UCSD-AML1 (cell line): ENCODE measurements around the gene SNU13.
"Not testable (repeated sequence)": the region's sequence is repeated elsewhere in the genome, so short reads cannot be mapped to it uniquely, and the experiment has no call there.

Experiments used
- DNase-seq: peaks from one replicate; lab custom pipeline; 2025; ENCODE audit not compliant: unreplicated experiment; lab: John Stamatoyannopoulos, UW

SNU13 gene

DNA sequence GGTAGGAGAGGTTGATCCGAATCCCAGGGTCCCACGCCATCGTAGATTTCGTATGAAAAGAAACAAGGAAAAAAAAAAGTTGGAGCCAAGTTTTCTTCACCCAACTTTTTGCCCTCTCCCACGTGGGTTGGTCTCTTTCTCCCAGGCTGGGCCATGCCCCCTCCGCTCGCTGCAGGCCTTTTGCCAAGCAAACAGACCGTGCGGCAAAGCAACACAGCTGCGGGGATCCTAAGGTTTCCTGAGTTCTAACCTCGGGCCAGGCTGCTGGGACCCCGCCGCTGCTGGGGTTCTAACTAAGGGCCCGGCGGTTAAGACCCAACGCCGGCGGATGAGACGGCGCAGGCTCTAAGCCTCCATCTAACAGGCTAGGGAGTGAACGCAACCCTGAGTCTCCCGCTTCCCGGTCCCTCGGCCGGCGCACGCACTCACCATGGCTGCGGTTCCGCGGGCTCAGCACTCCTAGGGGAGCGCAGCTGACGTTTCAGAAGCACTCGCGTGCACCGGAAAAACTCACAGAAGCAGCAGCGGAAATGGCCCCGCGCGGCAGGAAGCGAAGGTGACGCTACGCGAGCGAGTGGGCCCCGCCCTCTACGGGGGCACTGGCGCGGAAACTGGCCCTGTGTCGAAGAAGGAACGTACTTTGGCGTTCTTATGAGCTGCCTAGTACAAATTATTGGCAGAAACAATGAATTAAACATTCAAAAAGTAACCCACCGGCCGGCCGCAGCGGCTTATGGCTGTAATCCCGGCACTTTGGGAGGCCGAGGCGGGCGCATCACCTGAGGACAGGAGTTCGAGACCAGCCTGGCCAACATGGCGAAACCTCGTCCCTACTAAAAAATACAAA lies at the start of gene SNU13:
Gene SNU13 (minus strand): TSS at position 503 of the 847 bp plus-strand sequence. CDS start 71 bp downstream, at position 432.
- peak; percentile 93 for DNase-seq

GRCh38 chr22:41733241-41733640 lies 44.6 kb upstream of the SNU13 start:
- DNase-seq: not testable (repeated sequence)

DNA sequence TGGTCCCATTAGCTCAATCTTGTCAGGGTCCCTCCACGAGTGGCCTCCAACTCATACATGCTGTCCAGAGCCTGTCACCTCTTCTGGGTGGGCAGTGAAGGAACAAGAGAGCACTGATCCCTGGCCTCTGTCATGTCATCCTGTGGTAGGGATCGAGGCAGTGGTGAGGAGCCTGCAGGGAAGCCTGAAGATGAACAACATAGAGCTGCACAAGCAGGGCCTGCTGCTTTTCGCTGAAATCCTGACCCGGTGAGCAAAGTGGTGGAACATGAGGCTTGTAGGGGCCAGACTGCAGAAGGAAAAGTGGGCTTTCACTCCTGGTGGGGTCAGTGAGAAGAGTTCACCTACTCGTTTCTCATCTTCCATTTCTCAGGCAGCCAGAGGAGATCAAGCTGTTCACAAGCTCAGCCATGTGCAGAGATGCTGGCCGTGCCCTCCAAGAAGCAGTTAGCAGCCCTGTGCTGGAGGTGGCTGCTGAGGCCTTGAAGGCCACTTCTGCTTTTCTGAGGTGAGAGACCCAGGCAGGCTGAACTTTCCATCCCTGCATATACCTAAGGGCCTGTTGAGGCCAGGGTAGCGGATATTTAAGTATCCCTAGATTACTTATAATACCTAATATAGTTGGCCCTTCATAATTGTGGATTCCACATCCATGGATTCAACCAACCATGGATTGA lies 43.6 kb upstream of the SNU13 start:
- DNase-seq: no peak

DNA sequence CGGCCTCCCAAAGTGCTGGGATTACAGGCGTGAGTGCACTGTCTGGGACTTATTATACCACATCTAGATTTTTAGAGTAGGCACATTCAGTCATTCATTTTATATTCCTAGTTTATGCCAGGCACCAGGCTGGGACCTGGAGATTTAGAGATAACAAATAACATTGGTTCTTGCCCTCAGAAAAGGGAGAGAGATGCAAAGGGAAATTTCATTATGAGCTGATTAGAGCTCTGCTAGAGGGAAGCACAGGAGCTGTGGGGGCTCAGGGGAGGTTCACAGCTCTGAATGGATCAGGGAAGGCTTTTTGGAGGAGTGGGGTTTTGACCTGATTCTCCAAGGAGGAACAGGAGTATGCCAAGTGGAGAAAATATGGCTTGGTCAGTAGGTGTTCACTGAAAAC lies 42.9 kb upstream of the SNU13 start:
- no peak for DNase-seq

DNA sequence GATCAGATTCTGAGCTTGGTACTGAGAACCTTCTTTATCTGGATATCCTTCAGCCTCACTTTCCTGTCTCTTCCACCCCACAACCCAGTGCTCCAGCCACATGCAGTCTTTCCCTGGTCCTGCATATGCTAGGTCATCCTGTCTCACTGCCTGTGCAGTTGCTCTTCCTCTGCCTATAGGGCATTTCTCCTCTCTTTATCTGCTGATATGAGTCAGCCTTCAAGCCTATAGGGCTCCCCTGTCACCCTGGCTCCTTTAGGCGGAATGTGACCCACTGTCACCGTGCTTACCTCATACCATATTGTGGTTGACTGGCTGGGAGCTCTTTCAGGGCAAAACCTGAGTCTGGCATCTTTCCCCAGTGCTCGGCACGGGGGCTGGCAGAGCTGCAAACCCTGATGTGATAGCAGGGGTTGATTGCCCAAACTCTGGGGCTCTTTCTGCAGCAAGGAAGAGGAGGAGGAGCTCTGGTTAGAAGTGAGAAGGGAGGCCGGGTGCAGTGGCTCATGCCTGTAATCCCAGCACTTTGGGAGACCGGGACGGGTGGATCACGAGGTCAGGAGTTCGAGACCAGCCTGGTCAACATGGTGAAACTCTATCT lies 36.9 kb upstream of the SNU13 start:
- DNase-seq: no peak

GRCh38 chr22:41722496-41722895 lies 33.8 kb upstream of the SNU13 start:
- DNase-seq: no peak

GRCh38 chr22:41713004-41713403 lies 24.3 kb upstream of the SNU13 start:
- DNase-seq: no peak

DNA sequence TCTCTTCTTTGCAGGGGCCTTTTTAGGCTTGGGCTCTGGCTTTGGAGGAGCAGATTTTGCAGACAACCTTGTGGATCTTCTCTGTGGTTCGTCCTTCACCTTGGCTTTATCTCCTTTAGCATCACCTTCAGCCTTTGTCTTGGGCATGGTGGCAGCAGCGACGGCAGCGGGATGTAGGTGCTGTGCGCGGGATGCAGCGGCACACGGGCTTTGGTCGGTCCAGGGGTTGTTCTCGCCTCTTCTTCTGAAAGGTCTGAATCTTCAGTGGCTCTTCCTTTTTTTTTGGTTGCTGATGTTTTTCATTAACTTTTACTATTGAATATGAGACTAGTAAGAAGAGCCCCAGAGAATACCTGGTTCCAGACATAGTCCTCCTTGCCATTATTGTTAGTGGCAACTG lies 20.7 kb upstream of the SNU13 start:
- no peak for DNase-seq

DNA sequence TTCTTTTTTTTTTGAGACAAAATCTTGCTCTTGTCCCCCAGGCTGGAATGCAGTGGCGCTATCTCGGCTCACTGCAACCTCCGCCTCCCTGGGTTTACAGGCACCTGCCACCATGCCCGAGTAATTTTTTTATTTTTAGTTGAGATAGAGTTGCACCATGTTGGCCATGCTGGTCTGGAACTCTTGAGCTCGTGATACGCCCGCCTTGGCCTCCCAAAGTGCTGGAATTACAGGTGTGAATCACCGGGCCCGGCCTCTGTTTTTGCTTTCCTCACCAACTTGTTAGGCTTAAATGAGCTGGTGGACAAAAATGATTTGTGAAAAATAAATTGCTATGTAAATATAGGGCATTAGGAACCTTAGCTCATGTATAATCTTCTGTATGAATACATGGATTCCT lies 14.1 kb upstream of the SNU13 start:
- DNase-seq: no peak

DNA sequence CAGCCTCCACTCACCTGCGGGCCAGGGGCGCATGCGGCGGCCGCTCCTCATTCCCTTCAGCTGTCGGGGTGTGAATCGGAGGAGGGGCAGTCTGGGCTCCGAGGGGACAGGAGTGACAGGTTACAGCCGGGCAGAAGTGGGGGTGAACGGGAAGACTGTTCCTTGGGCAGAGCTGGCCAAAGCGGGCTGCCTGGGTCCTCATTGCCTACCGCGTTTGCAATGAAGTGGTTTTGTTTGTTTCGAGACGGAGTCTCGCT lies 11.4 kb upstream of the SNU13 start:
- no peak for DNase-seq

DNA sequence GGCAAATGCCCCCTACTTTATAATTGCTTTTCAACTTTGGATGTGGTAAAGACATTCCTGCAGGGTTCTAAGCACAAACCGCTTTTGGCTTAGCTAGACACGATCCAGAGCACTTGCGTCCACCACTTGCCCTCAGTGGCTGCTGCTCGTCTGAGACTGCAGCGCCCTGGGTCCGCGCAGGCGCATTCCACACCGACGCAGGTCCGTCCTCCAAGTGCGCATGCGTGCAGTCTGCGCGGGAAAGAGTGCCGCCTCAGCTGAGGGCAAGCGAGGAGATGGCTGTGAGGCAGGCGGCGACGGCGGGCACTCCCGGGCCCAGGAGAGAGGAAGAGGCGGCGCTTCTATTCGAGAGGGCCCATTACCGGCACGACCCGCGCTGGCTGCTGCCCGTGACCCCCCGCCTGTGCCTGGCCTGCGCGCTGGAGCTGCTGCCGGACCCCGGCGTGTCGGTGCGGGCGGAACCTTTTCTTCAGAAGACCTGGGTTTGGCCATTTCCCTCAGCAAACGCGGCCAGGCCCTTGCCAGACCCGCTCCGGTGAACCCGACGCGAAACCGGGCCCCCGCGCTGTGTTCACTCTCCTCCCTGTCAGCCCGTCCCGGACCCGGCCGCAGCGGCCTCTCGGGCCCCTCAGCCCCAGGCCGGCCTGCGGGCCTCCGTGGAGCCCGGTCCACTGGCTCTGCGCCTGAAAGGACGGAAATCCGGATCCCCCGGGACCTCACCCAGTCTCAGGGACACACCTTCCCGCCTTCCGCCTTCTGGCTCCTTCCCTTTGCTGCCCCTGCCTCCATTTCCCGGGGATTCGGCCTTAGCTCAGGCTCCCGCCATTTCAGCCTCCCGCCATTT lies 10.8 kb upstream of the SNU13 start, which contains the start of gene MEI1:
Gene MEI1 (plus strand): TSS at position 240 of the 844 bp plus-strand sequence. CDS start 36 bp downstream, at position 276.
- DNase-seq: no peak

DNA sequence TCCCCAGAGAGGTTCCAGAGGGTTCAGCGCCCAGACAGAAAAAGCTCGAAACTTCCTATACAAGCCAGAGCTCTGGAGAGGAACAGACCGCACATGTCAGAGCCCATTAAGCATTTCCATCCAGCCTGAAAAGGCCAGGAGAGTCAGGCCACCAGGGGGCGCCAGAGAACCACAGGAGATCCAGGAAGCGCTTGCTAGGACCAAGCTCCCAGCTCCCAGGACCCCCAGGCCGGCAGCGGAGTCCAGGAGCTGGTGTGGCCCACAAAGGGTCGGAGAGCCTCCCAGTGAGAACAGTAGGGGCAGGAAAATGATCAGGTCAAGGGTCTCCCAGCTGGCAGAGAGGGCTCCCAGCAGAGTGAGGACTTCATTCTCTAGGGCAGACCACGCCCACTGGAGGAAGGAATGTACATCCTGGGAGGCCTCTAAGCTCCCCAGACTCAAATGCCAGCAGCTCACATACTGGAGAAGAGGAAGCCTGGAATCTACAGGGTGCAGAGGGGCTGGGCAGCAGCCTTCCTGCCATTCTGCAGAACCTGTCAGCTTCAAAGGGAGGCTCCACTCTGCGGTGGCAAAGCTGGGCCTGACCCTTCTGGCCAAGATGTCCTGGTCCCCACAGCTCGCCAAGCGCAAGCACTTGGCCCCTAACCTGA lies 8.6 kb upstream of the SNU13 start:
- DNase-seq: peak; percentile 93

DNA sequence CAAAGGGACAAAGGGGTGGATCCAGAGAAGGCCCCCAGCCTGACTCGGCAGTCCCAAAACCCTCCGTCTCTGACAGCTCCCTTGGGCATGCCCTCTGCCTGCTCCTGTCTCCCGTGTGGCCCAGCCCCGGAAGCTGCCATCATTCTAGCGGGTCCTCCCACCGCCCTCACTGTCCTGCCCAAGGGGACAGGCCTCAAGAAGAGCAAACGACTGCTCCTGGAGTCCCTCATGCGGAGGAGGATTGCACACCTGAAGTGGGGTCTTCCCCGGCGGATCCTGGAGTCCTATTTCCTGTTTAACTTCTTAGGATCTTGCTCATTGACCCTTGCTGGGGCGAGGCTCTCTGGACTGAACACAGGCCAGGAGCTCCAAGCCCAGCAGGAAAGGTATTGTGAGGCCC lies 8.0 kb upstream of the SNU13 start:
- no peak for DNase-seq

GRCh38 chr22:41695211-41695610 lies 6.5 kb upstream of the SNU13 start:
- DNase-seq: no peak

DNA sequence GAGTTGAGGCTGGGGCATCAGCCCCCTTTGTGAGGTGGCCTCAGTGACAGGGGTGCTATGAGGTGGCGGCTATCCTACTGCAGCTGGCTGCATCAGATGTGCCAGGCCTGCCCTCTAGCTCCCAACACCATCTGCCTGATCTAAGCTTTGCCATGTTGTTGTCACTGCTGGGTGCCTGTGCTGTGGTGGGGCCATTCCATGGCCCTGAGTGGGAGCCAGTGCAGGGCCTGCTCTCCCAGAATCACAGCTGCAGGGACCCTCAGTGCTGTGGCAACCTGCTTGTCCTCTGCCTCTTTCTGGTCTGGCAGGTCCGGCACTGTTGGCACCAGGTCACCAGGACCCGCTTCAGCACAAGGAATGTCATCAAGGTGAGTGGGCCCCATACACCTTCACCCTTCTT lies 1.8 kb upstream of the SNU13 start:
- no peak for DNase-seq

DNA sequence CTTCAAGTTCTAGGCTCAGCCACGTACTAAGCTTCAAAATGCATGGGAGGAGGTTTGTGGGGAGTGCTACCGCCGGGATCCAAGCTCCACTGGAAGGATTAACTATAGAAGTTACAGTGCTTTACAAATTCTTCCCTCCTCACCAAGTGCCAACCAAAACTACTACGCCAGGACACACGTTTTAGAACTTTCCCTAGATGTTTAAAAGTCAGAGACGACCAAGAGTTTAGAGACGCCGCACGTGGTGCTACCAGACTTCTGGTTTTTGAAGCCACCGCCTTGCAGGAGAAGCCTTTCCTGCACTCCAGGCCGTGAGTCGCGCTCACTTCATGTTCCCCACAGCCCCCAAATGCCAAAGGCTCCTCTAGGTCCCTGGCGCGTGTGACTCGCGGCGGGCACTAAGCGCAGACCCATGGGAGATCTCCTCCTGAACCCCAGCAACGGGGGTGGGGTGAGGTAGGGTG lies 734 bp downstream of the SNU13 start:
- peak; percentile 47 for DNase-seq

GRCh38 chr22:41686890-41687289 lies 1.8 kb downstream of the SNU13 start:
- not testable (repeated sequence) for DNase-seq

GRCh38 chr22:41684194-41684593 lies 4.5 kb downstream of the SNU13 start:
- no peak for DNase-seq

DNA sequence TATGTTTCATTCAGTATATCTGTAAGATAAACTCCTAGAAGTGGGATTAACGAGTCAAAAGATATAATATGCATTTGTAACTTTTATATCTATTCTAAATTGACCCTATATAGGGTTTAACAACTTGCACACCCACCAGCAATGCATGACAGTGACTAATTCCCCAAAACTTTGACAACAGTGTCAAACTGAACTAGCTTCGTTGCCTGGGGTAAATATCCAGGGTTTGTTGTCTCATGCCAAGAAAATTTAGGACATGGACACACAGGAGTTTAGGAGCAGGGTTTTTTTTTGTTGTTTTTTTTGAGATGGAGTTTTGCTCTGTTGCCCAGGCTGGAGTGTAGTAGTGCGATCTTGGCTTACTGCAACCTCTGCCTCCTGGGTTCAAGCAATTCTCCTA lies 5.1 kb downstream of the SNU13 start:
- DNase-seq: no peak

DNA sequence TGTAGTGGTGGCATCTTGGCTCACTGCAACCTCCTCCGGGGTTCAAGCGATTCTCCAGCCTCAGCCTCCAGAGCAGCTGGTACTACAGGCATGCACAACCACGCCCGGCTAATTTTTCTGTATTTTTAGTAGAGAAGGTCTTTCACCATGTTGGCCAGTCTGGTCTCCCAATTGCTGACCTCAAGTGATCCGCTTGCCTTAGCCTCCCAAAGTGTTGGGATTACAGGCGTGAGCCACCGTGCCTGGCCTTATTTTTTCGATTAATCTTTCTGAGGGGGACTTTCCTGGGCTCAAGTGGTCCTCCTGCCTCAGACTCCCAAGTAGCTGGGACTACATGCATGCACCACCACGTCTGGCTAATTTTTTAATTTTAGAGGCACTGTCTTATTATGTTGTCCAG lies 5.6 kb downstream of the SNU13 start:
- DNase-seq: no peak
